Lower leg skin (tissue), 3 donors: ENCODE data around the gene DDX1.

ENCODE experiments used
- CTCF ChIP-seq, 3 donors: fragments of 450-650 bp; IDR thresholded peaks; one replicate each; pipeline ENCODE4 v1.5.1; 2016; ENCODE audit warnings: antibody characterized with exemption in 3 of 3, mild to moderate bottlenecking in 3 of 3, moderate library complexity in 2 of 3
- POLR2A ChIP-seq, 2 donors: fragments of 450-650 bp; IDR thresholded peaks; one replicate each; pipeline ENCODE4 v1.6.1; 2016 to 2017; ENCODE audit warnings: antibody characterized with exemption in 2 of 2, mild to moderate bottlenecking in 1 of 2, moderate library complexity in 1 of 2

DNA sequence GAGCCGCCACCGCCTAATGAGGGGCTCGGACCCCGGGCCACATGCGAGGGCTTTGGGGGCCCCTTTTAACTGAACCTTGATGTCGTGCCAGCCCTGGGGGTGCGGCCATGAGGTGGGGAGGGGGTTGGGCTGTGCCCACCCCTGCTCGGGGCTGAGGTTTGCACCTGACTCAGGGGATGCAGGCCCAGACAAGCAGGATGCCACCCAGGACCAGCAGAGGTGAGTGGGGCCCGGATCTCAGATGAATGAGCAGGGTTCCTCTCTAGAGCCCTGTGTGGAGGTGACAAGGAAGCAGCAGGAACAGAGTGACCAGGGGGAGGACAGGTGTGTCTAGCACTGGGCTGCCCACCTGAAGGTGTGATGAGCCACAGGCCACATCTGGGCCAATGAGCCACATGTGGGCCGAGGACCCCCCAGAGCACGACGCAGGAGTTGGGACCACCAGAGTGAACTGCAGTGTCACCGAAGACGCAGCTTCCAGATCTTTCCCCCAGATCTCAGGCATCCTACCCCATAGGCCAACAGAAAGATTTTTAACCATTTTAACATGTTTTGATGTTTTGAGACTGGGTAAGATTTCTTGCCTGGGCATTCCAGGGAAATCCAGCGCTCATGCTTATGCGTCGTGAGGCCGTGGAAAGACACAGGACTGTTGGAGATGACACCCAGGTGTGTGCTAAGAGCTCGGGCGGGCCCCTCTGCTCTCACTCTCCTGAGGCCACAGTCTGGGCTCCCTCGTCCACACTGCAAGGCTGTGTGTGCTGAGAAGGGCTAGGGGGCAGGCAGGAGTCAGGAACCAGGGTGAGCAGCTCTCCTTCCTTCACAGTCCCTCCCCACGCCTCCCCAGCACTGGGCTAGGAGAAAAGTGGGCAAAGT is 73.6 kb downstream of the DDX1 start:
- TF ChIP-seq CTCF (IDR thresholded peaks at IDR 0.05) (no peak), POLR2A (IDR thresholded peaks at IDR 0.05) (no peak)
